Lower leg skin (tissue), 3 donors: Measurements from ENCODE around the gene PHLPP2.

ENCODE experiments used
- POLR2A ChIP-seq, 2 donors: fragments of 450-650 bp; IDR thresholded peaks; one replicate each; pipeline ENCODE4 v1.6.1; 2016 to 2017; ENCODE audit warnings: antibody characterized with exemption in 2 of 2, mild to moderate bottlenecking in 1 of 2, moderate library complexity in 1 of 2
- TF ChIP-seq, protein P1 (sequence below), 3 donors: fragments of 450-650 bp; IDR thresholded peaks; one replicate each; pipeline ENCODE4 v1.5.1; 2016; ENCODE audit warnings: antibody characterized with exemption in 3 of 3, mild to moderate bottlenecking in 3 of 3, moderate library complexity in 2 of 3

- TF ChIP-seq, protein P1, sequence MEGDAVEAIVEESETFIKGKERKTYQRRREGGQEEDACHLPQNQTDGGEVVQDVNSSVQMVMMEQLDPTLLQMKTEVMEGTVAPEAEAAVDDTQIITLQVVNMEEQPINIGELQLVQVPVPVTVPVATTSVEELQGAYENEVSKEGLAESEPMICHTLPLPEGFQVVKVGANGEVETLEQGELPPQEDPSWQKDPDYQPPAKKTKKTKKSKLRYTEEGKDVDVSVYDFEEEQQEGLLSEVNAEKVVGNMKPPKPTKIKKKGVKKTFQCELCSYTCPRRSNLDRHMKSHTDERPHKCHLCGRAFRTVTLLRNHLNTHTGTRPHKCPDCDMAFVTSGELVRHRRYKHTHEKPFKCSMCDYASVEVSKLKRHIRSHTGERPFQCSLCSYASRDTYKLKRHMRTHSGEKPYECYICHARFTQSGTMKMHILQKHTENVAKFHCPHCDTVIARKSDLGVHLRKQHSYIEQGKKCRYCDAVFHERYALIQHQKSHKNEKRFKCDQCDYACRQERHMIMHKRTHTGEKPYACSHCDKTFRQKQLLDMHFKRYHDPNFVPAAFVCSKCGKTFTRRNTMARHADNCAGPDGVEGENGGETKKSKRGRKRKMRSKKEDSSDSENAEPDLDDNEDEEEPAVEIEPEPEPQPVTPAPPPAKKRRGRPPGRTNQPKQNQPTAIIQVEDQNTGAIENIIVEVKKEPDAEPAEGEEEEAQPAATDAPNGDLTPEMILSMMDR (IDR thresholded peaks at IDR 0.05), result no peak
- TF ChIP-seq POLR2A (IDR thresholded peaks at IDR 0.05), result no peak
Measured at GRCh38 chr16:71625113-71625850, 99.2 kb downstream of the PHLPP2 start.
